ENCODE results near the gene MPP4. TPM values are rescaled to one million over a fixed set of nuclear protein-coding genes. Genes with fewer than 3 reads are reported as not detected.

The MPP4 gene
- total and polyA plus RNA-seq, 2 of the 13 experiments (the other 11 are each of a cell fraction or from before 2014, with no cell fraction given), result not detected

DNA sequence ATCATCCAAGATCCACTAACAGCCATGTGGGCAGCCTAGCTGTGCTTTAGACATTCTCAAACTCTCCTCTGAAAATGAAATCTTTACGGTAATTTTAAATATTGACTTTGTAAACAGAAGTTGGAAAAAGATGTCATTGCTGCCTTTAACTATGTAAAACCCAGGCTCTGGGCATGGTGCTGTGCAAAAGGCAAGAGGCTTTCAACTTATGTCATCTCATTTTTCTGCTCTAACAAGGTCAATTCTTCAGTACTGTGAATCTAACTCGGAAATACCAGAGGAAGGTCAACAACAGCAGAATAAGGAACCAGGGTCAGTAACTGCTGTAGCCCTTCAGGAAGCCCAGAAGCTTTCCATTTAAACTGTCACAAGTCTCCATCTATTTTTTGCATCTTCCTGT is 37.0 kb upstream of the MPP4 start (continued):
- TF ChIP-seq EHMT2 (IDR thresholded peaks at IDR 0.05; ENCODE audit: borderline replicate concordance, low read depth, low read length) (no peak), ZNF543 (CRISPR knock-in tag; IDR thresholded peaks at IDR 0.05) (no peak), ZNF75D (CRISPR knock-in tag; IDR thresholded peaks at IDR 0.05; ENCODE audit: borderline replicate concordance) (no peak), DNMT3B (CRISPR knock-in tag; conservative IDR thresholded peaks at IDR 0.05) (no peak), ZNF737 (CRISPR knock-in tag; IDR thresholded peaks at IDR 0.05; ENCODE audit: borderline replicate concordance) (no peak), ZKSCAN8 (CRISPR knock-in tag; IDR thresholded peaks at IDR 0.05; ENCODE audit: borderline replicate concordance) (0 out of 2 replicates have a peak, but pooled peaks have one; percentile 41), ZNF616 (CRISPR knock-in tag; IDR thresholded peaks at IDR 0.05; ENCODE audit: low read depth) (no peak), ZNF280B (CRISPR knock-in tag; IDR thresholded peaks at IDR 0.05; ENCODE audit: borderline replicate concordance) (no peak), ZNF546 (CRISPR knock-in tag; conservative IDR thresholded peaks at IDR 0.05) (no peak), ZNF780A (CRISPR knock-in tag; IDR thresholded peaks at IDR 0.05) (no peak), ZNF775 (CRISPR knock-in tag; IDR thresholded peaks at IDR 0.05; ENCODE audit: borderline replicate concordance) (no peak), ZNF224 (CRISPR knock-in tag; IDR thresholded peaks at IDR 0.05) (no peak), ATF7-NPFF (CRISPR knock-in tag; IDR thresholded peaks at IDR 0.05; ENCODE audit: low read depth) (no peak), ZNF101 (CRISPR knock-in tag; IDR thresholded peaks at IDR 0.05; ENCODE audit: borderline replicate concordance, low read depth) (no peak), ZNF33A (CRISPR knock-in tag; IDR thresholded peaks at IDR 0.05; ENCODE audit: borderline replicate concordance) (no peak), ZBTB38 (CRISPR knock-in tag; IDR thresholded peaks at IDR 0.05) (no peak), BATF2 (CRISPR knock-in tag; IDR thresholded peaks at IDR 0.05) (no peak), SCMH1 (CRISPR knock-in tag; IDR thresholded peaks at IDR 0.05; ENCODE audit: borderline replicate concordance) (no peak), SIN3B (IDR thresholded peaks at IDR 0.05; ENCODE audit: low read length) (no peak), ZFYVE20 (CRISPR knock-in tag; IDR thresholded peaks at IDR 0.05; ENCODE audit: borderline replicate concordance, low read depth) (no peak), U2AF2 (IDR thresholded peaks at IDR 0.05; ENCODE audit: low read depth, low read length) (no peak), ZNF446 (CRISPR knock-in tag; IDR thresholded peaks at IDR 0.05) (no peak), GFI1 (CRISPR knock-in tag; IDR thresholded peaks at IDR 0.05; ENCODE audit: borderline replicate concordance) (no peak), HHEX (CRISPR knock-in tag; IDR thresholded peaks at IDR 0.05) (no peak), ZNF292 (CRISPR knock-in tag; IDR thresholded peaks at IDR 0.05; ENCODE audit: borderline replicate concordance, low read depth) (0 out of 2 replicates have a peak, but pooled peaks have one; percentile 30), RBAK (CRISPR knock-in tag; IDR thresholded peaks at IDR 0.05) (no peak), GMEB2 (CRISPR knock-in tag; IDR thresholded peaks at IDR 0.05; ENCODE audit: low read depth) (no peak)
- TF ChIP-seq, protein P1, sequence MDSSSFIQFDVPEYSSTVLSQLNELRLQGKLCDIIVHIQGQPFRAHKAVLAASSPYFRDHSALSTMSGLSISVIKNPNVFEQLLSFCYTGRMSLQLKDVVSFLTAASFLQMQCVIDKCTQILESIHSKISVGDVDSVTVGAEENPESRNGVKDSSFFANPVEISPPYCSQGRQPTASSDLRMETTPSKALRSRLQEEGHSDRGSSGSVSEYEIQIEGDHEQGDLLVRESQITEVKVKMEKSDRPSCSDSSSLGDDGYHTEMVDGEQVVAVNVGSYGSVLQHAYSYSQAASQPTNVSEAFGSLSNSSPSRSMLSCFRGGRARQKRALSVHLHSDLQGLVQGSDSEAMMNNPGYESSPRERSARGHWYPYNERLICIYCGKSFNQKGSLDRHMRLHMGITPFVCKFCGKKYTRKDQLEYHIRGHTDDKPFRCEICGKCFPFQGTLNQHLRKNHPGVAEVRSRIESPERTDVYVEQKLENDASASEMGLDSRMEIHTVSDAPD (CRISPR knock-in tag; IDR thresholded peaks at IDR 0.05), result no peak
